IMR-90 (cell line): ENCODE data around the gene BAZ2A.

Experiments used
- CEBPB ChIP-seq: IDR thresholded peaks from 2 replicates; pipeline ENCODE4 v1.6.1; 2012; ENCODE audit warnings: low read depth, low read length, improper control_type of control experiment
- CTCF ChIP-seq: conservative IDR thresholded peaks from 2 replicates; pipeline ENCODE4 v1.5.1; 2012; ENCODE audit warnings: mild to moderate bottlenecking, low read depth, low read length, improper control_type of control experiment
- ELK1 ChIP-seq: fragments of 150-350 bp; IDR thresholded peaks from 2 replicates; pipeline ENCODE4 v1.6.1; 2016; ENCODE audit warnings: low read depth, mild to moderate bottlenecking, low read length, moderate library complexity, borderline replicate concordance
- FOS ChIP-seq: fragments of 150-350 bp; IDR thresholded peaks from 2 replicates; pipeline ENCODE4 v1.6.1; 2016; ENCODE audit warnings: low read depth, low read length
- MAFK ChIP-seq: IDR thresholded peaks from 2 replicates; pipeline ENCODE4 v1.6.1; 2012; ENCODE audit warnings: low read depth, low read length, improper control_type of control experiment
- MAZ ChIP-seq: IDR thresholded peaks from 2 replicates; pipeline ENCODE4 v1.6.1; 2012; ENCODE audit warnings: low read depth, mild to moderate bottlenecking, low read length, improper control_type of control experiment, moderate library complexity, borderline replicate concordance
- MXI1 ChIP-seq: IDR thresholded peaks from 2 replicates; pipeline ENCODE4 v1.6.1; 2012; ENCODE audit warnings: low read depth, mild to moderate bottlenecking, low read length, moderate library complexity, borderline replicate concordance
- NFE2L2 ChIP-seq: fragments of 150-350 bp; IDR thresholded peaks from 2 replicates; pipeline ENCODE4 v1.6.1; 2016; ENCODE audit warnings: low read depth, mild to moderate bottlenecking, low read length
- POLR2A ChIP-seq: IDR thresholded peaks from 2 replicates; pipeline ENCODE4 v1.6.1; 2012; ENCODE audit warnings: mild to moderate bottlenecking, low read depth, low read length
- RAD21 ChIP-seq: IDR thresholded peaks from 2 replicates; pipeline ENCODE4 v1.6.1; 2012; ENCODE audit warnings: low read length, improper control_type of control experiment
- RCOR1 ChIP-seq: IDR thresholded peaks from 2 replicates; pipeline ENCODE4 v1.6.1; 2012; ENCODE audit warnings: mild to moderate bottlenecking, low read length, improper control_type of control experiment; ENCODE audit not compliant: insufficient replicate concordance
- RFX5 ChIP-seq: IDR thresholded peaks from 2 replicates; pipeline ENCODE4 v1.8.0; 2012; ENCODE audit warnings: low read depth, mild to moderate bottlenecking, low read length, moderate library complexity
- SMC3 ChIP-seq: fragments of 150-350 bp; IDR thresholded peaks from 2 replicates; pipeline ENCODE4 v1.6.1; 2016; ENCODE audit warnings: low read depth, mild to moderate bottlenecking, antibody characterized with exemption, low read length, moderate library complexity
- USF2 ChIP-seq: fragments of 150-350 bp; IDR thresholded peaks from 2 replicates; pipeline ENCODE4 v1.6.1; 2017; ENCODE audit warnings: mild to moderate bottlenecking, antibody characterized with exemption, low read length, low read depth

- no peak for TF ChIP-seq CTCF
- TF ChIP-seq POLR2A = no peak
- TF ChIP-seq CEBPB = no peak
- TF ChIP-seq RCOR1 = no peak
- TF ChIP-seq MXI1 = no peak
- TF ChIP-seq RAD21 = no peak
- no peak for TF ChIP-seq MAFK
- TF ChIP-seq NFE2L2 = no peak
- TF ChIP-seq ELK1 = no peak
- no peak for TF ChIP-seq RFX5
- no peak for TF ChIP-seq SMC3
- no peak for TF ChIP-seq FOS
- no peak for TF ChIP-seq USF2
- no peak for TF ChIP-seq MAZ
These were observed 51.1 kb downstream of the BAZ2A start for GRCh38 chr12:56578983-56579546.
